Heart left ventricle (tissue), 16 donors: ENCODE data around the gene ZNF804B. TPM values are rescaled to one million over a fixed set of nuclear protein-coding genes. Genes with fewer than 3 reads are reported as not detected.
A peak's percentile ranks its signal among the peaks of the same experiment; 100 is the strongest.

Source experiments
- ATAC-seq, 4 donors: fragments of 200-7000 bp; cut with Tn5 transposase; one replicate each; pipeline ENCODE4 v1.9.1; 2020 to 2022; ENCODE audit warnings: moderate library complexity in 4 of 4, mild to moderate bottlenecking in 3 of 4, moderate number of reproducible peaks in 1 of 4
- DNase-seq, 5 donors: peaks; one replicate each; pipeline ENCODE4 v3.0.0-alpha.2; 2020
- H3K27ac ChIP-seq, 12 donors: fragments of 200-600 bp; sonication (generic) in 4 of 12; one replicate each; pipeline versions ENCODE4 v1.5.0 to v1.8.0; 2016 to 2022; ENCODE audit warnings: mild to moderate bottlenecking in 2 of 12
- H3K27me3 ChIP-seq, 9 donors: fragments of 200-600 bp; sonication (generic) in 2 of 9; one replicate each; pipeline versions ENCODE4 v1.5.1 to v1.8.0; 2016 to 2022; ENCODE audit warnings: mild to moderate bottlenecking in 3 of 9
- H3K36me3 ChIP-seq, 9 donors: fragments of 200-600 bp; sonication (generic) in 2 of 9; one replicate each; pipeline versions ENCODE4 v1.5.0 to v1.8.0; 2018 to 2022; ENCODE audit warnings: mild to moderate bottlenecking in 2 of 9
- H3K4me1 ChIP-seq, 12 donors: fragments of 200-600 bp; sonication (generic) in 4 of 12; one replicate each; pipeline versions ENCODE4 v1.5.0 to v1.8.0; 2016 to 2022; ENCODE audit warnings: mild to moderate bottlenecking in 3 of 12
- H3K4me3 ChIP-seq, 12 donors: fragments of 200-600 bp; sonication (generic) in 4 of 12; one replicate each; pipeline versions ENCODE4 v1.5.0 to v1.8.0; 2017 to 2022; ENCODE audit warnings: mild to moderate bottlenecking in 9 of 12, moderate library complexity in 4 of 12
- H3K9me3 ChIP-seq, 12 donors: fragments of 200-600 bp; sonication (generic) in 4 of 12; one replicate each; pipeline versions ENCODE4 v1.5.0 to v1.8.0; 2016 to 2022; ENCODE audit warnings: mild to moderate bottlenecking in 1 of 12
- CTCF ChIP-seq, 12 donors: fragments of 200-600 bp; sonication (generic) in 4 of 12; IDR thresholded peaks; one replicate each; pipeline versions ENCODE4 v1.5.0 to v1.8.0; 2018 to 2022; ENCODE audit warnings: antibody characterized with exemption in 12 of 12, mild to moderate bottlenecking in 5 of 12
- POLR2A ChIP-seq, 2 donors: fragments of 450-650 bp; IDR thresholded peaks; one replicate each; pipeline ENCODE4 v1.6.1; 2017; ENCODE audit warnings: antibody characterized with exemption in 2 of 2, mild to moderate bottlenecking in 2 of 2, moderate library complexity in 2 of 2
- WGBS, 4 donors: extraction: QIAGEN DNeasy Blood & Tissue Kit in 2 of 4; methylation state at CpG; one replicate each; pipeline versions ENCODE4 v1.1.5 to v1.1.7; 2013 to 2018; 5-methylcytosine and 5-hydroxymethylcytosine counted together
- intact Hi-C, 10 donors: fragments of 100-400 bp; cut with DNase I; formaldehyde crosslinking; loops; one replicate each; pipeline versions ENCODE4 v1.11.1 to v1.14.2; 2022
- polyA plus RNA-seq, 2 donors: library from polyadenylated mRNA; stranded (reverse); fragments of 200-250 nt; gene quantifications; one replicate each; pipeline ENCODE4 v1.2.3, GENCODE V29; 2013
- total RNA-seq, 9 donors: library from RNA; depleted of rRNA in 2 of 9; stranded (reverse); fragments of >200 nt in 2 of 9; fragmentation: NEBNext Ultra II Directional in 3 of 9; extraction: Animal tissue kit (Norgen Biotek cat#: 25700) in 3 of 9; gene quantifications; one replicate each; pipeline versions ENCODE4 v1.1.0 to v1.2.4, GENCODE V29; 2016 to 2023
- donor health status: ischemic (EF 13 %, LVEDD 7.1; RV severe dilation, severe dysfunction).
- donor health status: healthy with polysubstance abuse.
- donor health status: DM: no; HTN: yes; CAD: no.
- donor health status: DM: no; HTN: no; CAD: no.
- donor health status: ischemic (EF 25% LVEDD 6.9; RV normal size, moderate dysfunction).
- donor health status: ischemic (EF 25% LVEDD 5.7; RV mildly dilated, moderate dysfunction).
- donor health status: healthy.
- donor health status: DM: yes; HTN: yes; CAD: no.
- donor health status: ischemic (EF 35%, LVEDD 5.7; RV mildly dilated, moderate dysfunction).
- donor health status: nonischemic (EF 11% LVEDD 7.7; RV severe dilation, severe dysfunction).
- donor health status: DM: yes; HTN: yes; CAD: no.
- donor health status: PGD.
- donor health status: ischemic (EF 29% LVEDD 5.4; RV normal size, mild dysfunction).
- donor health status: nonischemic (EF 23%, LVEDD 6.1; RV moderate dilation, normal function).

Gene ZNF804B
- total and polyA plus RNA-seq, 11 donors, result not detected

DNA sequence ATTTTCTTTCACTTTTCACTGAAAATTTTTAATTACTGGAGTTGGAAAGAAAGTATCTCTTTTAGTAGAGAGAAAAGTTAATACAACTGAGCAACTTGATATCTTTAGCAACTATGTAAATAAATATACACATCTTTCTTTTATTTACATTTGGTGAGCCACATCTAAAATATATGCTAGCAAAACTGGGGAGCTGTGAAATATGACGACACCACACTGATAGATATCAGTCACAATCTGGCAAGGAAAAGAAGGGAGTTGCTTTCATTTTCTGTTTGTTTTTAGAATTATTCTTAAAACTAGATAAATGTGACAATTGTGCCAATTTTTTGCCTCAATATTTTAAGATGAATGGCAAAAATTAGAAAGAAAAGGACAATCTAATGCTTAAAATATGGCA lies 2.7 kb upstream of the ZNF804B start:
- Histone ChIP-seq H3K4me1 (peaks cover 0 to 17% (median 7%) of the 10 kb centered on the region in 12 donors), H3K27me3 (peaks cover 16 to 68% (median 44%) of the 10 kb centered on the region in 9 donors), H3K4me3 (no peak overlapping the region), H3K9me3 (no peaks in the 10 kb centered on the region), H3K36me3 (no peaks in the 10 kb centered on the region), H3K27ac (no peak overlapping the region)
- intact Hi-C loops, result no loop called here
- ATAC-seq (no peak), DNase-seq (no peak)
- no peak for TF ChIP-seq CTCF (IDR thresholded peaks at IDR 0.05)
- TF ChIP-seq POLR2A (IDR thresholded peaks at IDR 0.05), result no peak
- WGBS, 4 donors, result 63 to 78% (median 70%) methylated on average over 1 of the region's 1 CpG

GRCh38 chr7:88757371-88757770 lies 2.1 kb upstream of the ZNF804B start:
- DNase-seq, result no peak
- TF ChIP-seq CTCF (IDR thresholded peaks at IDR 0.05) (no peak), POLR2A (IDR thresholded peaks at IDR 0.05) (no peak)
- H3K9me3 ChIP-seq, result no peaks in the 10 kb centered on the region
- no peak overlapping the region for H3K27ac ChIP-seq
- no peak for ATAC-seq
- 83 to 89% (median 87%) methylated on average over 2 of the region's 2 CpGs for WGBS, 4 donors
- H3K36me3 ChIP-seq, result no peaks in the 10 kb centered on the region
- H3K4me1 ChIP-seq, result peaks cover 0 to 17% (median 7%) of the 10 kb centered on the region in 12 donors
- intact Hi-C loops, result no loop called here
- H3K4me3 ChIP-seq, result no peak overlapping the region
- peaks cover 16 to 74% (median 44%) of the 10 kb centered on the region in 9 donors for H3K27me3 ChIP-seq

GRCh38 chr7:88758381-88759229 lies 895 bp upstream of the ZNF804B start:
- ATAC-seq (peak in 3 of 4 donors; percentile 48 to 79 (median 66)), DNase-seq (peak; percentile 6 to 54 (median 28))
- Histone ChIP-seq H3K4me1 (peaks cover 0 to 17% (median 7%) of the 10 kb centered on the region in 12 donors), H3K9me3 (no peaks in the 10 kb centered on the region), H3K4me3 (peak overlapping the region; percentile 12 to 51 (median 42)), H3K27ac (no peak overlapping the region), H3K36me3 (no peaks in the 10 kb centered on the region), H3K27me3 (peaks cover 16 to 71% (median 44%) of the 10 kb centered on the region in 9 donors)
- intact Hi-C loops, result no loop called here
- TF ChIP-seq CTCF (IDR thresholded peaks at IDR 0.05), result no peak
- TF ChIP-seq POLR2A (IDR thresholded peaks at IDR 0.05), result no peak
- WGBS, 4 donors, result 4 to 6% (median 5%) methylated on average over 29 to 33 of the region's 33 CpGs

GRCh38 chr7:88760136-88760515 lies 626 bp downstream of the ZNF804B start:
- intact Hi-C loops, result no loop called here
- Histone ChIP-seq H3K27me3 (peaks cover 16 to 69% (median 44%) of the 10 kb centered on the region in 9 donors), H3K36me3 (no peaks in the 10 kb centered on the region), H3K4me3 (peak overlapping the region in 1 of 12 donors; percentile 43), H3K27ac (no peak overlapping the region), H3K4me1 (peaks cover 0 to 17% (median 7%) of the 10 kb centered on the region in 12 donors), H3K9me3 (no peaks in the 10 kb centered on the region)
- 22 to 36% (median 26%) methylated on average over 6 of the region's 6 CpGs for WGBS, 4 donors
- TF ChIP-seq POLR2A (IDR thresholded peaks at IDR 0.05), result no peak
- no peak for TF ChIP-seq CTCF (IDR thresholded peaks at IDR 0.05)
- DNase-seq (no peak), ATAC-seq (no peak)
